Measurements from ENCODE around the gene ATG10. TPM values are rescaled to one million over a fixed set of nuclear protein-coding genes. Genes with fewer than 3 reads are reported as not detected.

Gene ATG10
- total RNA-seq, 4 donors from 2014 or later, result 6.0 to 16.4 (median 10.2) TPM

DNA sequence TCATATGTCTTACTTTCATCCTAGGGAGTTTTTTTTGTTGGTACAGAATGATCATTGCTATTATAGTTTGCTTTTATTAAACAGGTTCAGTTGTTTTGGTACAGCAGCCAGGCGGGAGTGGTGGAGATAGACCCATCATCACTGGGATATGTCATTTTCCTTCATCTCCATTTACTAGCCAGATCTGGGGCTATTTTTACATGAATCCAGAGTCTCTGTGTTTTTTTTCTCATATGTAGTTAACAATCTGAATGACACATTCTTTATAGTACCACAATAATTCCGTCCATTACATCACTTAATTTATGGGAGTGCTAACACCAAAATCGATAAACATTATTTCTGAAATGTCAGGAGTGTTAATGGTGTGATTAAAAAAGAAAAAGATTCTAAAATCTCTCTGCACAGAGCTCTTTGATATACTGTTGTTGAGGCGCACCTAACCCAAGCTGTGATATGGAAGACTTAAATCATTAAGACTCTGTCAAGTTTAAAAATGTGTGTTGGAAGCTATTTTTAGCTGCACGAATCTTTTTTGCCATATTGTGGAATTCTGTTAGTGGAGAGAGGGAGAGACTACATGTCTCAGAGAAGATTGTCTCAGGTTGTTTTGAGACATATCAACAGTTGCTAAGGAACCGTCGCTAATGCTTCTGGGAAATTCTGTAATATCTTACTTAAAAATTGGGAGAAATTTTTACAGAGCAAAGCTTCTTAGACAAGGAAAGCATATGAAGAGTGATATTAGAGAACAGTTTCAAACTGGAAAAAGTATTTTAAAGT is 246.7 kb downstream of the ATG10 start:
- H3K4me1 ChIP-seq, result peaks cover 0 to 13% (median 2%) of the 10 kb centered on the region in 3 donors
- WGBS, 2 donors (ENCODE audit: low coverage in 1 of 2), result 36 to 40% methylated on average over 7 of the region's 7 CpGs
- TF ChIP-seq, protein P1, sequence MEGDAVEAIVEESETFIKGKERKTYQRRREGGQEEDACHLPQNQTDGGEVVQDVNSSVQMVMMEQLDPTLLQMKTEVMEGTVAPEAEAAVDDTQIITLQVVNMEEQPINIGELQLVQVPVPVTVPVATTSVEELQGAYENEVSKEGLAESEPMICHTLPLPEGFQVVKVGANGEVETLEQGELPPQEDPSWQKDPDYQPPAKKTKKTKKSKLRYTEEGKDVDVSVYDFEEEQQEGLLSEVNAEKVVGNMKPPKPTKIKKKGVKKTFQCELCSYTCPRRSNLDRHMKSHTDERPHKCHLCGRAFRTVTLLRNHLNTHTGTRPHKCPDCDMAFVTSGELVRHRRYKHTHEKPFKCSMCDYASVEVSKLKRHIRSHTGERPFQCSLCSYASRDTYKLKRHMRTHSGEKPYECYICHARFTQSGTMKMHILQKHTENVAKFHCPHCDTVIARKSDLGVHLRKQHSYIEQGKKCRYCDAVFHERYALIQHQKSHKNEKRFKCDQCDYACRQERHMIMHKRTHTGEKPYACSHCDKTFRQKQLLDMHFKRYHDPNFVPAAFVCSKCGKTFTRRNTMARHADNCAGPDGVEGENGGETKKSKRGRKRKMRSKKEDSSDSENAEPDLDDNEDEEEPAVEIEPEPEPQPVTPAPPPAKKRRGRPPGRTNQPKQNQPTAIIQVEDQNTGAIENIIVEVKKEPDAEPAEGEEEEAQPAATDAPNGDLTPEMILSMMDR (IDR thresholded peaks at IDR 0.05), result no peak
- TF ChIP-seq EP300 (IDR thresholded peaks at IDR 0.05) (no peak), POLR2AphosphoS5 (IDR thresholded peaks at IDR 0.05) (no peak), POLR2A (IDR thresholded peaks at IDR 0.05) (no peak)
- H3K4me3 ChIP-seq, result no peak overlapping the region
- no peaks in the 10 kb centered on the region for H3K9me3 ChIP-seq
- H3K27me3 ChIP-seq, result no peaks in the 10 kb centered on the region
- H3K36me3 ChIP-seq, result no peaks in the 10 kb centered on the region
- no peak for ATAC-seq
- no peak overlapping the region for H3K27ac ChIP-seq

GRCh38 chr5:82221020-82221419 is 249.2 kb downstream of the ATG10 start:
- no peaks in the 10 kb centered on the region for H3K9me3 ChIP-seq
- 100% methylated on average over 1 to 2 of the region's 2 CpGs for WGBS, 2 donors (ENCODE audit: low coverage in 1 of 2)
- no peak overlapping the region for H3K27ac ChIP-seq
- H3K27me3 ChIP-seq, result no peaks in the 10 kb centered on the region
- H3K4me3 ChIP-seq, result no peak overlapping the region
- TF ChIP-seq POLR2A (IDR thresholded peaks at IDR 0.05) (no peak), POLR2AphosphoS5 (IDR thresholded peaks at IDR 0.05) (no peak), EP300 (IDR thresholded peaks at IDR 0.05) (no peak)
- TF ChIP-seq, protein P1 (IDR thresholded peaks at IDR 0.05), result no peak
- peaks cover 0 to 13% (median 2%) of the 10 kb centered on the region in 3 donors for H3K4me1 ChIP-seq
- ATAC-seq, result no peak
- H3K36me3 ChIP-seq, result no peaks in the 10 kb centered on the region

GRCh38 chr5:82222597-82223574 is 251.1 kb downstream of the ATG10 start:
- H3K27me3 ChIP-seq, result no peaks in the 10 kb centered on the region
- H3K27ac ChIP-seq, result no peak overlapping the region
- no peaks in the 10 kb centered on the region for H3K9me3 ChIP-seq
- TF ChIP-seq, protein P1 (IDR thresholded peaks at IDR 0.05), result no peak
- TF ChIP-seq POLR2AphosphoS5 (IDR thresholded peaks at IDR 0.05) (no peak), EP300 (IDR thresholded peaks at IDR 0.05) (no peak), POLR2A (IDR thresholded peaks at IDR 0.05) (no peak)
- WGBS, 2 donors (ENCODE audit: low coverage in 1 of 2), result 67 to 77% methylated on average over 4 to 5 of the region's 5 CpGs
- no peak for ATAC-seq
- no peak overlapping the region for H3K4me3 ChIP-seq
- H3K4me1 ChIP-seq, result peaks cover 0 to 12% (median 2%) of the 10 kb centered on the region in 3 donors
- no peaks in the 10 kb centered on the region for H3K36me3 ChIP-seq

DNA sequence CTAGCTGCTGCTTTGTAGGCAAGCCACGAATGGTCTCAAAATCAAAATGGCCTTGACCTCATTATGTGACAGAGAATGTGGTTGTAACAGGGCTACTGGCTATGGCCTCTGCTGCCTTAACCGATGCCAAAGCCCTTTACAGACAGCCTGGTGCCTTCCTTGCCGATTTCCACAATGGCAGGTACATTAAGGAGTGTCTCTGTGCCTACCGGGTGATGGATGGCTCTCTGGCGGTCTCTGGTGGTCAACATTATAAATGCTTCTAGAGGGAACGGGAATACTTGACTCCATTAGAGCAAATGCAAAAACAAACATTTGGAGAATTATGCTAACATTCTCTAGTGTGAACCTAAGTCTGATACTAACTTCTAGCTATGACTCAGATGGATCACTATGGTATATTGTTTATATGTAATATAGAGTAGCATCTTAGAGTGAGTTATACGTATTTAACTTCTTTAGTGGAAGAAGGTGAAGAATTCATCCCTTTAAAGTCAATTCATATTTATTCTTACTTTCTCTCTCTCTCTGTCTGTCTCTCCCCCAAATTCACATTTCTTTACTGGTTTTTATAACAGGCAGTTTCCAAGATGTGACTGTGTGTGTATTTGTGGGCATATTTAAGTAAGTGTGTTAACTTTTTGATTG is 253.8 kb downstream of the ATG10 start:
- 13 to 21% methylated on average over 3 to 7 of the region's 7 CpGs for WGBS, 2 donors (ENCODE audit: low coverage in 1 of 2)
- Histone ChIP-seq H3K4me1 (no peaks in the 10 kb centered on the region), H3K4me3 (no peak overlapping the region), H3K27me3 (no peaks in the 10 kb centered on the region), H3K27ac (no peak overlapping the region), H3K9me3 (no peaks in the 10 kb centered on the region), H3K36me3 (no peaks in the 10 kb centered on the region)
- TF ChIP-seq POLR2AphosphoS5 (IDR thresholded peaks at IDR 0.05) (no peak), POLR2A (IDR thresholded peaks at IDR 0.05) (no peak), EP300 (IDR thresholded peaks at IDR 0.05) (no peak)
- TF ChIP-seq, protein P1 (IDR thresholded peaks at IDR 0.05), result peak; percentile 59 to 87 (median 81)
- peak; percentile 61 for ATAC-seq

Data from gastroesophageal sphincter (tissue), 4 donors.